ENCODE results near the gene ODF2. TPM values are rescaled to one million over a fixed set of nuclear protein-coding genes. Genes with fewer than 3 reads are reported as not detected.

ODF2 gene
- polyA plus RNA-seq, 1 of the 3 experiments (the other 2 are of a cell fraction) = 35.7 TPM

GRCh38 chr9:128429513-128430086 is 26.2 kb upstream of the ODF2 start:
- DNase-seq = no peak
- H3K9ac ChIP-seq = no peak overlapping the region
- no peaks in the 10 kb centered on the region for H3F3A ChIP-seq (replicated peaks; ENCODE audit: insufficient read depth)
- TF ChIP-seq CTCF (IDR thresholded peaks at IDR 0.05) (no peak), EZH2phosphoT487 (IDR thresholded peaks at IDR 0.05; ENCODE audit: borderline replicate concordance, low read depth) (no peak), ZBTB33 (IDR thresholded peaks at IDR 0.05; ENCODE audit: borderline replicate concordance, low read depth) (no peak), USF1 (IDR thresholded peaks at IDR 0.05; ENCODE audit: borderline replicate concordance, low read depth) (no peak), ELF1 (IDR thresholded peaks at IDR 0.05) (no peak), MEF2A (IDR thresholded peaks at IDR 0.05; ENCODE audit: borderline replicate concordance, low read depth) (no peak), YY1 (IDR thresholded peaks at IDR 0.05; ENCODE audit: low read depth) (no peak), NRF1 (IDR thresholded peaks at IDR 0.05; ENCODE audit: low read depth, low read length) (no peak), SMC3 (IDR thresholded peaks at IDR 0.05; ENCODE audit: low read depth, low read length) (no peak), REST (IDR thresholded peaks at IDR 0.05; ENCODE audit: low read depth, low read length) (no peak), NFIC (IDR thresholded peaks at IDR 0.05; ENCODE audit: borderline replicate concordance) (no peak), TEAD4 (IDR thresholded peaks at IDR 0.05; ENCODE audit: borderline replicate concordance, insufficient read depth) (no peak), PBX3 (IDR thresholded peaks at IDR 0.05) (no peak)
- no peaks in the 10 kb centered on the region for H3K36me3 ChIP-seq (replicated peaks in 1 of 2; ENCODE audit: control insufficient read depth in 1 of 2, insufficient read depth in 2 of 2, low read length in 1 of 2)
- POLR2A ChIA-PET = interaction anchor here (0.7 kb wide), 1 partner anchor 18 kb away, joined by 3 read pairs; no protein-coding TSS in a partner anchor
- H3K9me3 ChIP-seq = no peaks in the 10 kb centered on the region
- H3K4me2 ChIP-seq = no peak overlapping the region
- no peaks in the 10 kb centered on the region for H3K9me2 ChIP-seq
- H3K27ac ChIP-seq (ENCODE audit: low read depth in 2 of 2, low read length in 1 of 2) = no peak overlapping the region
- H3K4me1 ChIP-seq (ENCODE audit: control insufficient read depth in 1 of 2, insufficient read depth in 2 of 2, low read depth in 1 of 2, low read length in 1 of 2) = no peaks in the 10 kb centered on the region
- H3K4me3 ChIP-seq (ENCODE audit: low read depth in 2 of 2, low read length in 1 of 2) = no peak overlapping the region
- CTCF ChIA-PET = interaction anchor here (0.7 to 12.1 kb wide), 3 partner anchors 10 to 122 kb away, joined by 3 to 93 read pairs (median 6); partner anchors contain the start of gene SPTAN1
- no peaks in the 10 kb centered on the region for H4K20me1 ChIP-seq (ENCODE audit: insufficient read depth)
- H2AFZ ChIP-seq (ENCODE audit: low read depth) = no peak overlapping the region
- no peaks in the 10 kb centered on the region for H3K79me2 ChIP-seq (ENCODE audit: insufficient read depth)
- no peaks in the 10 kb centered on the region for H3K27me3 ChIP-seq (ENCODE audit: insufficient read depth)
- 94% methylated on average over 13 of the region's 13 CpGs for WGBS (ENCODE audit: low lambda C conversion rate)
